A549 (cell line): ENCODE results near the gene CFAP69.

Experiments used
- CEBPB ChIP-seq, 2 experiments: fragments of >200 bp in 1 of 2; sonication (Bioruptor Twin) in 1 of 2; formaldehyde crosslinking in 1 of 2; IDR thresholded peaks; 2 replicates each; pipeline ENCODE4 v1.6.1; 2012 to 2016
- CTCF ChIP-seq: fragments of >200 bp; sonication (Bioruptor Twin); formaldehyde crosslinking; IDR thresholded peaks from 3 replicates; pipeline ENCODE4 v1.5.1; 2016
- EP300 ChIP-seq, 2 experiments: fragments of >200 bp; sonication (Bioruptor Twin); formaldehyde crosslinking; IDR thresholded peaks; 2 replicates in 1 of 2; 3 replicates in 1 of 2; pipeline ENCODE4 v1.6.1; 2016 to 2017
- ESRRA ChIP-seq: fragments of 150-350 bp; IDR thresholded peaks from 2 replicates; pipeline ENCODE4 v1.6.1; 2014; ENCODE audit warnings: mild to moderate bottlenecking, low read length, borderline replicate concordance
- JUN ChIP-seq, 2 experiments: fragments of >200 bp; sonication (Bioruptor Twin); formaldehyde crosslinking; IDR thresholded peaks; 2 replicates in 1 of 2; 3 replicates in 1 of 2; pipeline ENCODE4 v1.6.1; 2016 to 2017
- MYC ChIP-seq: IDR thresholded peaks from 2 replicates; pipeline ENCODE4 v1.6.1; 2012; ENCODE audit warnings: mild to moderate bottlenecking, inconsistent platforms, low read length, improper control_type of control experiment, borderline replicate concordance
- NPAS2 ChIP-seq: fragments of 250-450 bp; sonication (Bioruptor Pico); IDR thresholded peaks from 2 replicates; pipeline ENCODE4 v1.8.0; 2022; ENCODE audit warnings: mild to moderate bottlenecking, moderate library complexity, borderline replicate concordance
- POLR2A ChIP-seq: IDR thresholded peaks from 2 replicates; pipeline ENCODE4 v1.6.1; 2012; ENCODE audit warnings: mild to moderate bottlenecking, low read length
- REST ChIP-seq: fragments of 200-600 bp; sonication (generic); IDR thresholded peaks from 2 replicates; pipeline ENCODE4 v1.6.1; 2016; ENCODE audit warnings: antibody characterized with exemption, mild to moderate bottlenecking, moderate library complexity
- SREBF2 ChIP-seq: fragments of 450-650 bp; IDR thresholded peaks from 2 replicates; pipeline ENCODE4 v1.6.1; 2014; ENCODE audit warnings: mild to moderate bottlenecking, moderate library complexity
- USF2 ChIP-seq: fragments of 450-650 bp; IDR thresholded peaks from 2 replicates; pipeline ENCODE4 v1.6.1; 2014; ENCODE audit warnings: antibody characterized with exemption
- ZFP36 ChIP-seq: fragments of 450-650 bp; IDR thresholded peaks from 2 replicates; pipeline ENCODE4 v1.6.1; 2014; ENCODE audit warnings: borderline replicate concordance; ENCODE audit not compliant: partially characterized antibody

GRCh38 chr7:90351987-90352386 lies 107.0 kb downstream of the CFAP69 start:
- no peak for TF ChIP-seq USF2
- TF ChIP-seq POLR2A = no peak
- TF ChIP-seq CEBPB (IDR thresholded peaks at IDR 0.05) = no peak
- no peak for TF ChIP-seq EP300 (IDR thresholded peaks at IDR 0.05)
- TF ChIP-seq MYC = no peak
- TF ChIP-seq CTCF = no peak
- TF ChIP-seq NPAS2 = no peak
- TF ChIP-seq REST = no peak
- no peak for TF ChIP-seq ESRRA
- no peak for TF ChIP-seq SREBF2
- TF ChIP-seq ZFP36 = no peak
- no peak for TF ChIP-seq JUN (IDR thresholded peaks at IDR 0.05)
